Kidney (tissue), 14 donors: ENCODE measurements around the gene NF1. TPM values are rescaled to one million over a fixed set of nuclear protein-coding genes. Genes with fewer than 3 reads are reported as not detected.
A peak's percentile ranks its signal among the peaks of the same experiment; 100 is the strongest.

ENCODE experiments used
- DNase-seq, 5 donors: peaks; one replicate each; pipeline ENCODE4 v3.0.0-alpha.2; 2013 to 2020
- FAIRE-seq: peaks from 2 replicates; lab custom pipeline; 2012; peaks lifted over from hg19 to GRCh38; lab: Jason Lieb, UNC
- H3K27ac ChIP-seq, 2 donors: one replicate each; pipeline ENCODE4 v1.7.0; 2013; ENCODE audit warnings: low read depth in 2 of 2, low read length in 2 of 2, inconsistent platforms in 1 of 2
- H3K27me3 ChIP-seq: one replicate; pipeline ENCODE4 v1.7.1; 2013; ENCODE audit warnings: low read length, inconsistent platforms; ENCODE audit not compliant: control insufficient read depth, insufficient read depth
- H3K36me3 ChIP-seq, 3 donors: one replicate each; pipeline versions ENCODE4 v1.7.0 to v1.7.1; 2013; ENCODE audit warnings: low read length in 3 of 3, control low read depth in 1 of 3, inconsistent platforms in 1 of 3; ENCODE audit not compliant: insufficient read depth in 3 of 3, control insufficient read depth in 2 of 3
- H3K4me1 ChIP-seq, 3 donors: one replicate each; pipeline versions ENCODE4 v1.7.0 to v1.7.1; 2013; ENCODE audit warnings: low read length in 3 of 3, inconsistent platforms in 1 of 3, low read depth in 1 of 3; ENCODE audit not compliant: control insufficient read depth in 2 of 3, insufficient read depth in 2 of 3
- H3K4me3 ChIP-seq, 3 donors: one replicate each; pipeline versions ENCODE4 v1.7.0 to v1.8.1; 2013; ENCODE audit warnings: low read length in 3 of 3, control low read depth in 1 of 3, inconsistent platforms in 1 of 3
- H3K9ac ChIP-seq, 3 donors: one replicate each; pipeline versions ENCODE4 v1.7.0 to v1.7.1; 2013; ENCODE audit warnings: low read length in 3 of 3, control low read depth in 1 of 3, inconsistent platforms in 1 of 3
- H3K9me3 ChIP-seq, 3 donors: one replicate each; pipeline versions ENCODE4 v1.7.0 to v1.7.1; 2013; ENCODE audit warnings: low read length in 3 of 3, control low read depth in 1 of 3, inconsistent platforms in 1 of 3; ENCODE audit not compliant: control insufficient read depth in 2 of 3, insufficient read depth in 1 of 3
- intact Hi-C: fragments of 100-400 bp; cut with DNase I; formaldehyde crosslinking; loops from one replicate; pipeline ENCODE4 v1.11.1; 2022
- polyA plus RNA-seq: library from polyadenylated mRNA; stranded (reverse); fragments of 350-450 nt; fragmentation: Illumina TruSeq; extraction: RNeasy Lipid Tissue Mini Kit (QIAGEN cat#74804); gene quantifications from one replicate; pipeline ENCODE4 v1.2.3, GENCODE V29; 2014; ENCODE audit warnings: low read depth, low replicate concordance; ENCODE audit not compliant: insufficient read depth
- total RNA-seq: library from RNA; stranded (reverse); fragmentation: NEBNext Ultra II Directional; extraction: Animal tissue kit (Norgen Biotek cat#: 25700); gene quantifications from one replicate; pipeline ENCODE4 v1.2.1, GENCODE V29; 2021
- TF ChIP-seq, protein P1 (sequence below): IDR thresholded peaks from 3 replicates; pipeline ENCODE4 v1.5.1; 2012; ENCODE audit warnings: mild to moderate bottlenecking, moderate library complexity, borderline replicate concordance; ENCODE audit not compliant: insufficient read depth; ENCODE audit errors: extremely low read depth
- donor health status: control.
- donor health status: control.
- donor health status: control.
- donor health status: control.
- donor health status: control.
- donor health status: DM: yes; HTN: yes; CAD: no.
- donor health status: Normal renal cell carcinoma (clear cell type).

NF1 gene
- total and polyA plus RNA-seq, 2 donors from 2014 or later, result 7.8 to 61.3 TPM

DNA sequence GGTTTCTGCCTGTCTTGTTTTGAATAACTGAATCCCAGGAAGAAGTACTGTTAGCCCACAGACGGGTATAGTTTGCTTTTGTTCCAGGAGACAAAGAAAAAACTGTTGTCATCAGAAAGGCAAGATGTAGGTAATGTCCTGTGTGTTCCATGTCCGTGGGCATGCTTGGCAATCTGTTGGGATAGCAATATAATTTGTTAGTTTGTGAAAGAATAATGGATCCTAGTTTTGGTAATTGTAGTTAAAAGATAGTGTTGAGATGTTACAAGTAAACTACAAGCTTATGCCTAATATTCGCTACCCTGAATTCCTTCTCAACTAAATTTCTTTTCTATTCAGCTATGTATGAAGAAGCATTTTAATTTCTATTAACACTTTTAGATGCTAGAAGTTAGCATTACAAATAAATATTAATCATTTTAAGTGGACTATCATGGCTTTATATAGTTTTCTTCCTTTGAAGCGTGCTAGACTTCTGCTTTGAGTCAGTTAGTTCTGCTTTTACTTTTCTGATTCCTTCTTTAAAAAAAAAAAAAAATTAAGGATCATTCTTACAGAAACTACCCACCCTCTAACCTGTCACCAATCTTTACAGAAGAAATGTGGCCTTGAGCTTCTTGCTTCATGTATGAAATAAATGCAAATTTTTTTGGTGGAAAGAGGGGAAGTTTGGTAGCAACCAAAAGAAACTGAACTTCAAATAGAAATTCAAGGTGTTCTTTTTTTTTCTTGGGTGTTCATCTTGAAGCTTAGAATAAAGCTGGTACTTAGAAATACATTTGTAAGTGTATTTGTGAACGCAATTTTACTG is 224.3 kb downstream of the NF1 start:
- H3K27ac ChIP-seq, result no peak overlapping the region
- no peaks in the 10 kb centered on the region for H3K4me1 ChIP-seq
- H3K4me3 ChIP-seq, result no peak overlapping the region
- no peaks in the 10 kb centered on the region for H3K36me3 ChIP-seq
- peak overlapping the region in 1 of 3 donors; percentile 27 for H3K9ac ChIP-seq
- intact Hi-C loops, result no loop called here
- FAIRE-seq (no peak), DNase-seq (no peak)
- H3K27me3 ChIP-seq, result no peaks in the 10 kb centered on the region
- H3K9me3 ChIP-seq, result no peaks in the 10 kb centered on the region
- TF ChIP-seq, protein P1, sequence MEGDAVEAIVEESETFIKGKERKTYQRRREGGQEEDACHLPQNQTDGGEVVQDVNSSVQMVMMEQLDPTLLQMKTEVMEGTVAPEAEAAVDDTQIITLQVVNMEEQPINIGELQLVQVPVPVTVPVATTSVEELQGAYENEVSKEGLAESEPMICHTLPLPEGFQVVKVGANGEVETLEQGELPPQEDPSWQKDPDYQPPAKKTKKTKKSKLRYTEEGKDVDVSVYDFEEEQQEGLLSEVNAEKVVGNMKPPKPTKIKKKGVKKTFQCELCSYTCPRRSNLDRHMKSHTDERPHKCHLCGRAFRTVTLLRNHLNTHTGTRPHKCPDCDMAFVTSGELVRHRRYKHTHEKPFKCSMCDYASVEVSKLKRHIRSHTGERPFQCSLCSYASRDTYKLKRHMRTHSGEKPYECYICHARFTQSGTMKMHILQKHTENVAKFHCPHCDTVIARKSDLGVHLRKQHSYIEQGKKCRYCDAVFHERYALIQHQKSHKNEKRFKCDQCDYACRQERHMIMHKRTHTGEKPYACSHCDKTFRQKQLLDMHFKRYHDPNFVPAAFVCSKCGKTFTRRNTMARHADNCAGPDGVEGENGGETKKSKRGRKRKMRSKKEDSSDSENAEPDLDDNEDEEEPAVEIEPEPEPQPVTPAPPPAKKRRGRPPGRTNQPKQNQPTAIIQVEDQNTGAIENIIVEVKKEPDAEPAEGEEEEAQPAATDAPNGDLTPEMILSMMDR, result no peak

DNA sequence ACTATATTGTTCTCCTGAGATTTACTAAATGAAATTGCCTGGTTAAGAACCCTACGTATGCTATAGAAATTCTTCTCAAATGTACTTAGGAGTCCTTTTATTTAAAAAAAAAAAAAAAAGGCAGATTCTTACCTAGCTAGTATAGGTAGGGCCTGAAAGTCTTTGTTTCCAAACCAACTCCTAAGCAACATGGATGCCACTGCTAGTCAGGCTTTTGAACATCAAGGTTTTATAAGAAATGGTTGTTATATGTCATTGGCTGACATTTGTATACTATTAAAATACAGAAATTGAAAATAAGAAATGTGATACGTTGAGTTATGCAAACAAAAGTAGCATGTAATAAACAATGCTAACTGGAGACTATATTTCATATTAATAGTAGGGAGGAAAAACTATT is 225.5 kb downstream of the NF1 start:
- intact Hi-C loops, result no loop called here
- H3K4me1 ChIP-seq, result no peaks in the 10 kb centered on the region
- DNase-seq, result no peak
- no peaks in the 10 kb centered on the region for H3K9me3 ChIP-seq
- H3K36me3 ChIP-seq, result no peaks in the 10 kb centered on the region
- H3K4me3 ChIP-seq, result no peak overlapping the region
- H3K27ac ChIP-seq, result no peak overlapping the region
- H3K9ac ChIP-seq, result no peak overlapping the region
- TF ChIP-seq, protein P1, result no peak
- FAIRE-seq, result no peak
- no peaks in the 10 kb centered on the region for H3K27me3 ChIP-seq

DNA sequence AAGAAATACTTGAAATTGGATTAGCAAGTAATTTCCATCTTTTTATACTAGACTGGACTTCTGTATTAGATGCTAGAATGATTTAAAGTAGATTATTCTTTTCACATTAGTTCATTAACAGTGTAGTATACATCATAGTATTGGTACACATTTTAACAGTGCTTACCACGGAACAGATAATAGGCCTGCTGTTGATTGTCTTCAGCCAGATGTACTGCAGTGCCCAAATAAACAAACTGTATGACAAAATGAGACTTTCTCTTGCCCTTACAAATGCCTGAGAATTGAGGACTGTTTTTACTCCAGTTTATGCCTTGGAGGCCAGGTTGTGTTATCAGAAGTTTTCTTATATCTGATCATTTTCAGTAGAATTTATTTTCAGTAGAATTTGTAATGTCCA is 226.0 kb downstream of the NF1 start:
- Histone ChIP-seq H3K4me3 (peak overlapping the region in 1 of 3 donors; percentile 0), H3K4me1 (no peaks in the 10 kb centered on the region), H3K36me3 (peaks cover 0 to 2% (median under 1%) of the 10 kb centered on the region in 3 donors), H3K9me3 (no peaks in the 10 kb centered on the region), H3K27ac (no peak overlapping the region), H3K27me3 (no peaks in the 10 kb centered on the region), H3K9ac (no peak overlapping the region)
- intact Hi-C loops, result no loop called here
- TF ChIP-seq, protein P1, result no peak
- DNase-seq (no peak), FAIRE-seq (no peak)
